ENCODE measurements around the gene CFAP100.

Gene CFAP100

DNA sequence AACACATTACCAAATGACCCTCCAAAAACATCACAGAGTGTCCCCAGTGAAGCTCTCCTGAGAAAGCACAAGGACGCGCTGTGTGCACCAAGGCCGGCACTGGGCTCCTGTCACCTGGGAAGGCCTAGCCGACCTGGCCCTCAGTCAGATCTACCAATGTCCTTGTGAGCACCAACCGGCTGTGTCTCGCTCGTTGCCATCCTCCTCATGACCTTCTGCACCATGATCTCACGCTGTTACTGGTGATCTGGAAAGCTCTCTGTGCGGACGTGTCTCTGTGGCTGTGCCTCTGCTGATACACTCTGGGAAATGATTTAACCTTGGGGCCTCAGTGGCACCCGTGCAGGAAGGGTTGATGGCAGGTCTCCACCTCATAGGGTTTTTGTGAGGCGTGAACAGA lies 56.8 kb downstream of the CFAP100 start:
- H3K4me3 ChIP-seq (ENCODE audit: control insufficient read depth, low read depth, low read length), result no peak overlapping the region
- TF ChIP-seq, protein P1, sequence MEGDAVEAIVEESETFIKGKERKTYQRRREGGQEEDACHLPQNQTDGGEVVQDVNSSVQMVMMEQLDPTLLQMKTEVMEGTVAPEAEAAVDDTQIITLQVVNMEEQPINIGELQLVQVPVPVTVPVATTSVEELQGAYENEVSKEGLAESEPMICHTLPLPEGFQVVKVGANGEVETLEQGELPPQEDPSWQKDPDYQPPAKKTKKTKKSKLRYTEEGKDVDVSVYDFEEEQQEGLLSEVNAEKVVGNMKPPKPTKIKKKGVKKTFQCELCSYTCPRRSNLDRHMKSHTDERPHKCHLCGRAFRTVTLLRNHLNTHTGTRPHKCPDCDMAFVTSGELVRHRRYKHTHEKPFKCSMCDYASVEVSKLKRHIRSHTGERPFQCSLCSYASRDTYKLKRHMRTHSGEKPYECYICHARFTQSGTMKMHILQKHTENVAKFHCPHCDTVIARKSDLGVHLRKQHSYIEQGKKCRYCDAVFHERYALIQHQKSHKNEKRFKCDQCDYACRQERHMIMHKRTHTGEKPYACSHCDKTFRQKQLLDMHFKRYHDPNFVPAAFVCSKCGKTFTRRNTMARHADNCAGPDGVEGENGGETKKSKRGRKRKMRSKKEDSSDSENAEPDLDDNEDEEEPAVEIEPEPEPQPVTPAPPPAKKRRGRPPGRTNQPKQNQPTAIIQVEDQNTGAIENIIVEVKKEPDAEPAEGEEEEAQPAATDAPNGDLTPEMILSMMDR (conservative IDR thresholded peaks at IDR 0.05; ENCODE audit: control insufficient read depth, insufficient read depth, low read depth, low read length), result no peak
- DNase-seq (ENCODE audit: low read depth), result no peak

DNA sequence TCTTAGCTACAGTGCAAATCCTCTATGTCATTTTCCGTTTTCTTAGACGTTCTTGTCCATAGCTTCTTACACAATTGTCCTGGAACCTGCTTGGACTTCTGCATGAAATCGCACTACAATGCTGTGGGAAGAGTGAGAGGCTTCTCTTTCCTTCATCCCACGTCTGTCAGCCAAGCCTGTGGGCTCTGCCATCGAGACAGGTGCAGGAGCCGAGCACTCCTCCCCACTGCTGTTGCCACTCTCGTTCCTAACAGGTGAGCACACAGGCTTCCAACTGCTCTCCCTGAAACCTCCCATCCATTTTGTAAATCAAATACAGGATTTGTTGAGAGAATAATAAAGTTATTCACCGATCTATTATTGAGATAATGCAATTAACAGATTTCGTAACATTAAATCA lies 57.5 kb downstream of the CFAP100 start:
- no peak for DNase-seq (ENCODE audit: low read depth)
- TF ChIP-seq, protein P1 (conservative IDR thresholded peaks at IDR 0.05; ENCODE audit: control insufficient read depth, insufficient read depth, low read depth, low read length), result no peak
- no peak overlapping the region for H3K4me3 ChIP-seq (ENCODE audit: control insufficient read depth, low read depth, low read length)

DNA sequence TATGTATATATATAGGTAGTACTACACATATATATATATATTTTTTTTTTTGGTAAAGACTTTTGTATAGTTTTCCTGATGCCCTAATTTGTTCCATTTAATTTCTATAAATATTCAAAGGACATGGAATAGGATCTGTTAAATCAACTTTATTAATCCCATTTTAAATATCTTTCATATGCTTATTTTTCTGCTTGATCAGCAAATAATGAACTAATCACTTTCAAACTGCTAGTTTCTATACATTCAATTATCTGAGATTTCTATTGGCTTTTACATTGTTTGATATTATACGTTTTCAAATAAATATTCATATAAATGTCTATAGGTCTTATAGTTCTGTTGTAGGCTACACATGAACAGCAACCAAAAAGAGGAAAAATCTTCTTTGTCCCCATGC lies 59.3 kb downstream of the CFAP100 start:
- H3K4me3 ChIP-seq (ENCODE audit: control insufficient read depth, low read depth, low read length), result no peak overlapping the region
- DNase-seq (ENCODE audit: low read depth), result no peak
- TF ChIP-seq, protein P1 (conservative IDR thresholded peaks at IDR 0.05; ENCODE audit: control insufficient read depth, insufficient read depth, low read depth, low read length), result no peak

DNA sequence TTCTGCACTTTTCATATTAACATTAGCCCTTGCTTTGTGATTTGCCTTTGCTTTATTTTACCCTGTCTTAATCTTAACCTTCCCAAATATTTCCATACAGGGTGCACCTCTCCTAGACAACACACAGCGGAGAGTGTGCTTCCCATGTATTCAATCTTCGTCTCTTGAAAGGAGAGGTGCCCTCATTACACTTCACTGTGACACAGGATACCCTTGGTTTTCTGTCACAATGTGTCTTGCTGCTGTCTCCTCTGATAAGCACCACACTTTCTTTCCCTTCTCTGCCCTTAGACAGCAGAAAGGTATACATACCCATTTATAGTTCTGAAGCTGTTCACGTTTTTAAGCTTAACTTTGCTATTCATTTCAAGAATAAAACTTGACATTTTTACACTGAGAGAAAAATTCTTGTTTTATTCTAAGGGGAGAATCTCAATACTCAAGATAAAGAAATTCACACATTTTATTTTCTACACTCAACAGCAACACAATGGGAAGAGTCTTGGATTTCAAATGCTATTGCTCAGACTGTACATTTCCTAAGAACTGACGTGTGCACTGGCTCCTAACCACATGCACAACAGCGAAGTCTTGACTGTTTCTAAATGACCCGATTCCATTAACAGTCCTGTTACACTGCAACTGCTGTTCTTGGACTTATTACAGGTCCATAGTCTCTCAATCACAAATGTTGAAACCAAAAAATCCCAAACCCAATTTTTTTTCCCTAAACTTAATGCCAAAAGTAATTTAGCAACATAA lies 59.9 kb downstream of the CFAP100 start:
- TF ChIP-seq, protein P1 (conservative IDR thresholded peaks at IDR 0.05; ENCODE audit: control insufficient read depth, insufficient read depth, low read depth, low read length), result no peak
- DNase-seq (ENCODE audit: low read depth), result peak; percentile 10
- no peak overlapping the region for H3K4me3 ChIP-seq (ENCODE audit: control insufficient read depth, low read depth, low read length)

DNA sequence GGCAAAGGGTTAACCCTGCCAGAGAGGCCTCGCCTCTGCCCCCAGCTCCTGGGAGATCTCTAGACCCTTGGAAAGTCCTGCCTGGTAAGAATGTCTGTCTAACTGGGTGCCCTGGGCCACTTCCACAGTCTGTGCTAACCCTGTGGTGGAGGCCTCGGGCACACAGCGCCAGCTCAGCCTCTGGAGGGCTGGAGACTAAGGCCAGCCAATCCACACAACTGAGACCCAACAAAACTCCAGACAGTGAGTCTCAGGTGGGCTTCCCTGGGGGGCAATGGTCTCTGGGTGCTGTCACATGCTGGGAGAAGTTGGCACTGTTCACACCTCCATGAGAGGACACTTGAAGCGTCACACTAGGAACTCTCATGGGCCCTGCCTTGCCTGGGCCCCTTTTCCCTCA lies 61.5 kb downstream of the CFAP100 start:
- TF ChIP-seq, protein P1 (conservative IDR thresholded peaks at IDR 0.05; ENCODE audit: control insufficient read depth, insufficient read depth, low read depth, low read length), result no peak
- no peak for DNase-seq (ENCODE audit: low read depth)
- no peak overlapping the region for H3K4me3 ChIP-seq (ENCODE audit: control insufficient read depth, low read depth, low read length)

DNA sequence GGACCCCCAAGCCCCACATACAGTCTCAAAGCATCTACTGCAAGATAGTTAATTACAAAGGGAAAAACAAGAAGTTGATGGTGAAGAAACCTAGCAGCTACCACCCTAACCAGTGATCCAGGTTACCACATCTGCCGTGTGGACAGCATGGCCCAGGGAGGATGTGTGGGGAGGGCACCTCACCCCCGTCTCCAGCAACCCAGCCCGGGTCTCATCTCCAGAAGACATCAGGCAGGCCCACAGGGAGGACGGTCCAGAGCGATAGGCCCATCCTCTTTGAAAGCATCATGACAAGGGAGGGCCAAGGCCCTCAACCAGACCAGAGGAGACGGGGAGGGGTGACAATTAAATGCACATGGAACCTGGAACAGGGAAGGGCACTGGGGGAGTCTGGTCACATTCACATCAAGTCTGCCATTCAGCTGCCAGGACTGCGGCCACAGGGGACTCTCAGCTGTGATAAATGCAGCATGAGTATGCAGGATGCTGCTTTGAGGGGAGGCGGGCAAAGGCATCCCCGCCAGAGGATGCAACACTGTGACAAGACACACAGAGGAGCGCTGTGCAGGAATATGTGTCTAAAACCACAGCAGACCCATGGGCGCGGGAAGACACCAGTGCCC lies 62.2 kb downstream of the CFAP100 start:
- TF ChIP-seq, protein P1 (conservative IDR thresholded peaks at IDR 0.05; ENCODE audit: control insufficient read depth, insufficient read depth, low read depth, low read length), result no peak
- no peak overlapping the region for H3K4me3 ChIP-seq (ENCODE audit: control insufficient read depth, low read depth, low read length)
- DNase-seq (ENCODE audit: low read depth), result no peak

Data from fibroblast of mammary gland (primary cell).